ENCODE data around the gene SPOCK1.

The SPOCK1 gene

GRCh38 chr5:137292461-137293027 lies 206.6 kb downstream of the SPOCK1 start:
- Histone ChIP-seq H3K9ac (ENCODE audit: low read depth in 1 of 2, low read length in 2 of 2) (no peak overlapping the region), H3K27ac (ENCODE audit: low read depth in 2 of 2, low read length in 2 of 2) (no peak overlapping the region), H3K36me3 (ENCODE audit: control insufficient read depth in 2 of 2, insufficient read depth in 2 of 2, low read length in 2 of 2) (no peaks in the 10 kb centered on the region), H3K9me3 (ENCODE audit: control insufficient read depth in 2 of 2, low read length in 2 of 2) (no peaks in the 10 kb centered on the region), H3K4me1 (ENCODE audit: control insufficient read depth in 2 of 2, insufficient read depth in 2 of 2, low read length in 2 of 2) (no peaks in the 10 kb centered on the region), H3K4me3 (ENCODE audit: low read length in 2 of 2) (no peak overlapping the region), H3K27me3 (ENCODE audit: control insufficient read depth in 2 of 2, insufficient read depth in 2 of 2, low read length in 2 of 2) (peaks cover 8 to 55% of the 10 kb centered on the region in 2 donors)

- H3K4me1 ChIP-seq (ENCODE audit: control insufficient read depth in 2 of 2, insufficient read depth in 2 of 2, low read length in 2 of 2) = no peaks in the 10 kb centered on the region
- peaks cover 6 to 56% of the 10 kb centered on the region in 2 donors for H3K27me3 ChIP-seq (ENCODE audit: control insufficient read depth in 2 of 2, insufficient read depth in 2 of 2, low read length in 2 of 2)
- H3K36me3 ChIP-seq (ENCODE audit: control insufficient read depth in 2 of 2, insufficient read depth in 2 of 2, low read length in 2 of 2) = no peaks in the 10 kb centered on the region
- H3K9ac ChIP-seq (ENCODE audit: low read depth in 1 of 2, low read length in 2 of 2) = no peak overlapping the region
- H3K4me3 ChIP-seq (ENCODE audit: low read length in 2 of 2) = no peak overlapping the region
- H3K27ac ChIP-seq (ENCODE audit: low read depth in 2 of 2, low read length in 2 of 2) = no peak overlapping the region
- no peaks in the 10 kb centered on the region for H3K9me3 ChIP-seq (ENCODE audit: control insufficient read depth in 2 of 2, low read length in 2 of 2)
Observed at GRCh38 chr5:137291436-137291835, 207.7 kb downstream of the SPOCK1 start.

- Histone ChIP-seq H3K9me3 (ENCODE audit: control insufficient read depth in 2 of 2, low read length in 2 of 2) (no peaks in the 10 kb centered on the region), H3K36me3 (ENCODE audit: control insufficient read depth in 2 of 2, insufficient read depth in 2 of 2, low read length in 2 of 2) (no peaks in the 10 kb centered on the region), H3K27ac (ENCODE audit: low read depth in 2 of 2, low read length in 2 of 2) (no peak overlapping the region), H3K27me3 (ENCODE audit: control insufficient read depth in 2 of 2, insufficient read depth in 2 of 2, low read length in 2 of 2) (peaks cover 5 to 56% of the 10 kb centered on the region in 2 donors), H3K9ac (ENCODE audit: low read depth in 1 of 2, low read length in 2 of 2) (no peak overlapping the region), H3K4me1 (ENCODE audit: control insufficient read depth in 2 of 2, insufficient read depth in 2 of 2, low read length in 2 of 2) (no peaks in the 10 kb centered on the region), H3K4me3 (ENCODE audit: low read length in 2 of 2) (no peak overlapping the region)
Observed at GRCh38 chr5:137291031-137291430, 208.1 kb downstream of the SPOCK1 start.

- H3K4me3 ChIP-seq (ENCODE audit: low read length in 2 of 2) = no peak overlapping the region
- no peaks in the 10 kb centered on the region for H3K9me3 ChIP-seq (ENCODE audit: control insufficient read depth in 2 of 2, low read length in 2 of 2)
- no peaks in the 10 kb centered on the region for H3K36me3 ChIP-seq (ENCODE audit: control insufficient read depth in 2 of 2, insufficient read depth in 2 of 2, low read length in 2 of 2)
- H3K4me1 ChIP-seq (ENCODE audit: control insufficient read depth in 2 of 2, insufficient read depth in 2 of 2, low read length in 2 of 2) = no peaks in the 10 kb centered on the region
- no peak overlapping the region for H3K27ac ChIP-seq (ENCODE audit: low read depth in 2 of 2, low read length in 2 of 2)
- H3K9ac ChIP-seq (ENCODE audit: low read depth in 1 of 2, low read length in 2 of 2) = no peak overlapping the region
- peaks cover 5 to 53% of the 10 kb centered on the region in 2 donors for H3K27me3 ChIP-seq (ENCODE audit: control insufficient read depth in 2 of 2, insufficient read depth in 2 of 2, low read length in 2 of 2)
Observed at GRCh38 chr5:137290373-137290772, 208.8 kb downstream of the SPOCK1 start.

GRCh38 chr5:137289856-137290255 lies 209.3 kb downstream of the SPOCK1 start:
- Histone ChIP-seq H3K9ac (ENCODE audit: low read depth in 1 of 2, low read length in 2 of 2) (no peak overlapping the region), H3K36me3 (ENCODE audit: control insufficient read depth in 2 of 2, insufficient read depth in 2 of 2, low read length in 2 of 2) (no peaks in the 10 kb centered on the region), H3K27me3 (ENCODE audit: control insufficient read depth in 2 of 2, insufficient read depth in 2 of 2, low read length in 2 of 2) (peaks cover 5 to 50% of the 10 kb centered on the region in 2 donors), H3K27ac (ENCODE audit: low read depth in 2 of 2, low read length in 2 of 2) (no peak overlapping the region), H3K4me3 (ENCODE audit: low read length in 2 of 2) (no peak overlapping the region), H3K4me1 (ENCODE audit: control insufficient read depth in 2 of 2, insufficient read depth in 2 of 2, low read length in 2 of 2) (no peaks in the 10 kb centered on the region), H3K9me3 (ENCODE audit: control insufficient read depth in 2 of 2, low read length in 2 of 2) (no peaks in the 10 kb centered on the region)

DNA sequence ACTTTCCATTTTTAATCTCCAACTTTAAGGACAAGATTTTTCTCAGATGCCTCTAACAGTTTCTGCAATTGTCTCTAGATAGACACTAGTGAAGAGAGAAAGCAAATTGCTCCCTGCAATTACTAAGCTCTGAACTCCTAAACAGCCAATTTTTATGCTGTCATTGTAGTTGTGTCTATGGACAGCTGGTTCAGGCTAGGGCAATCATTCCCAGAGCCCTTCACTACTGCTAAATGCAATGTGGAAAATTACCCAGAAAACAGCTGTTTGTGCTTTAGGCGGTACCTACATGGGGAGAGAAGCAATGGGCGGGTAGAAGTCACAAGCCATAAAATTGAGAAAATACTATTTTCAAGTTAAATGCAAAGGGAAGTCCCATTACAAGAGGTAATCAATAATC lies 211.6 kb downstream of the SPOCK1 start:
- H3K27me3 ChIP-seq (ENCODE audit: control insufficient read depth in 2 of 2, insufficient read depth in 2 of 2, low read length in 2 of 2) = peaks cover 5 to 40% of the 10 kb centered on the region in 2 donors
- H3K27ac ChIP-seq (ENCODE audit: low read depth in 2 of 2, low read length in 2 of 2) = no peak overlapping the region
- no peaks in the 10 kb centered on the region for H3K4me1 ChIP-seq (ENCODE audit: control insufficient read depth in 2 of 2, insufficient read depth in 2 of 2, low read length in 2 of 2)
- no peak overlapping the region for H3K9ac ChIP-seq (ENCODE audit: low read depth in 1 of 2, low read length in 2 of 2)
- no peaks in the 10 kb centered on the region for H3K36me3 ChIP-seq (ENCODE audit: control insufficient read depth in 2 of 2, insufficient read depth in 2 of 2, low read length in 2 of 2)
- no peak overlapping the region for H3K4me3 ChIP-seq (ENCODE audit: low read length in 2 of 2)
- no peaks in the 10 kb centered on the region for H3K9me3 ChIP-seq (ENCODE audit: control insufficient read depth in 2 of 2, low read length in 2 of 2)

- no peak overlapping the region for H3K9ac ChIP-seq (ENCODE audit: low read depth in 1 of 2, low read length in 2 of 2)
- peaks cover 5 to 33% of the 10 kb centered on the region in 2 donors for H3K27me3 ChIP-seq (ENCODE audit: control insufficient read depth in 2 of 2, insufficient read depth in 2 of 2, low read length in 2 of 2)
- H3K4me3 ChIP-seq (ENCODE audit: low read length in 2 of 2) = no peak overlapping the region
- no peaks in the 10 kb centered on the region for H3K36me3 ChIP-seq (ENCODE audit: control insufficient read depth in 2 of 2, insufficient read depth in 2 of 2, low read length in 2 of 2)
- H3K4me1 ChIP-seq (ENCODE audit: control insufficient read depth in 2 of 2, insufficient read depth in 2 of 2, low read length in 2 of 2) = no peaks in the 10 kb centered on the region
- no peaks in the 10 kb centered on the region for H3K9me3 ChIP-seq (ENCODE audit: control insufficient read depth in 2 of 2, low read length in 2 of 2)
- H3K27ac ChIP-seq (ENCODE audit: low read depth in 2 of 2, low read length in 2 of 2) = no peak overlapping the region
Observed at GRCh38 chr5:137286025-137286610, 213.0 kb downstream of the SPOCK1 start.

GRCh38 chr5:137283801-137284200 lies 215.3 kb downstream of the SPOCK1 start:
- no peak overlapping the region for H3K4me3 ChIP-seq (ENCODE audit: low read length in 2 of 2)
- no peak overlapping the region for H3K27ac ChIP-seq (ENCODE audit: low read depth in 2 of 2, low read length in 2 of 2)
- no peaks in the 10 kb centered on the region for H3K36me3 ChIP-seq (ENCODE audit: control insufficient read depth in 2 of 2, insufficient read depth in 2 of 2, low read length in 2 of 2)
- peaks cover 3 to 11% of the 10 kb centered on the region in 2 donors for H3K27me3 ChIP-seq (ENCODE audit: control insufficient read depth in 2 of 2, insufficient read depth in 2 of 2, low read length in 2 of 2)
- no peak overlapping the region for H3K9ac ChIP-seq (ENCODE audit: low read depth in 1 of 2, low read length in 2 of 2)
- no peaks in the 10 kb centered on the region for H3K9me3 ChIP-seq (ENCODE audit: control insufficient read depth in 2 of 2, low read length in 2 of 2)
- no peaks in the 10 kb centered on the region for H3K4me1 ChIP-seq (ENCODE audit: control insufficient read depth in 2 of 2, insufficient read depth in 2 of 2, low read length in 2 of 2)

GRCh38 chr5:137282216-137282615 lies 216.9 kb downstream of the SPOCK1 start:
- Histone ChIP-seq H3K4me1 (ENCODE audit: control insufficient read depth in 2 of 2, insufficient read depth in 2 of 2, low read length in 2 of 2) (no peaks in the 10 kb centered on the region), H3K36me3 (ENCODE audit: control insufficient read depth in 2 of 2, insufficient read depth in 2 of 2, low read length in 2 of 2) (no peaks in the 10 kb centered on the region), H3K9ac (ENCODE audit: low read depth in 1 of 2, low read length in 2 of 2) (no peak overlapping the region), H3K4me3 (ENCODE audit: low read length in 2 of 2) (no peak overlapping the region), H3K27me3 (ENCODE audit: control insufficient read depth in 2 of 2, insufficient read depth in 2 of 2, low read length in 2 of 2) (no peaks in the 10 kb centered on the region), H3K27ac (ENCODE audit: low read depth in 2 of 2, low read length in 2 of 2) (no peak overlapping the region), H3K9me3 (ENCODE audit: control insufficient read depth in 2 of 2, low read length in 2 of 2) (no peaks in the 10 kb centered on the region)

DNA sequence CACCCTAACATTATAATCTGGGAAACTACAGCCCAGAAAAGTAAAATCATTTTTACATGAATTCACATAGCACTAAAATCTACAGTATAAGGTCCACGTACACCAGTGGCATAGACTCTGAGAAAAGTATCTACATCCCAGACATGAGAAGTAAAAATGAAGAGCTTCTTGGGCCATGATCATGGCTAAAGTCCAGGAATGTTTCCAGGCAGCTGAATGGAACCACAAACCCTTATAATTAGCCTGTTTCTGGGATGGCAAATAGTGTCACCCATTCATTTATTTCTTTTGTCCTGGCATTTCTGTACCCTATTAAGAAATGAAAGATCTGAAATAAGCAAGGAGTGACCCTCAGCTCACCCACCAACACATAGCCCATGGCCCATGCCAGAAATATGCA lies 217.9 kb downstream of the SPOCK1 start:
- no peaks in the 10 kb centered on the region for H3K4me1 ChIP-seq (ENCODE audit: control insufficient read depth in 2 of 2, insufficient read depth in 2 of 2, low read length in 2 of 2)

More for the DNA sequence above, 217.9 kb downstream of the SPOCK1 start:
- Histone ChIP-seq H3K9ac (ENCODE audit: low read depth in 1 of 2, low read length in 2 of 2) (no peak overlapping the region), H3K4me3 (ENCODE audit: low read length in 2 of 2) (no peak overlapping the region), H3K27me3 (ENCODE audit: control insufficient read depth in 2 of 2, insufficient read depth in 2 of 2, low read length in 2 of 2) (no peaks in the 10 kb centered on the region), H3K9me3 (ENCODE audit: control insufficient read depth in 2 of 2, low read length in 2 of 2) (no peaks in the 10 kb centered on the region), H3K27ac (ENCODE audit: low read depth in 2 of 2, low read length in 2 of 2) (no peak overlapping the region), H3K36me3 (ENCODE audit: control insufficient read depth in 2 of 2, insufficient read depth in 2 of 2, low read length in 2 of 2) (no peaks in the 10 kb centered on the region)

All from mucosa of rectum (tissue), 2 donors.